NCI-H2029 treated with DMSO at 0.1 percent for 48 hours (cell line): ENCODE results near the gene CSTF2.

Experiments
- DNase-seq: peaks from one replicate; lab custom pipeline; 2025; lab: John Stamatoyannopoulos, UW

The CSTF2 gene

DNA sequence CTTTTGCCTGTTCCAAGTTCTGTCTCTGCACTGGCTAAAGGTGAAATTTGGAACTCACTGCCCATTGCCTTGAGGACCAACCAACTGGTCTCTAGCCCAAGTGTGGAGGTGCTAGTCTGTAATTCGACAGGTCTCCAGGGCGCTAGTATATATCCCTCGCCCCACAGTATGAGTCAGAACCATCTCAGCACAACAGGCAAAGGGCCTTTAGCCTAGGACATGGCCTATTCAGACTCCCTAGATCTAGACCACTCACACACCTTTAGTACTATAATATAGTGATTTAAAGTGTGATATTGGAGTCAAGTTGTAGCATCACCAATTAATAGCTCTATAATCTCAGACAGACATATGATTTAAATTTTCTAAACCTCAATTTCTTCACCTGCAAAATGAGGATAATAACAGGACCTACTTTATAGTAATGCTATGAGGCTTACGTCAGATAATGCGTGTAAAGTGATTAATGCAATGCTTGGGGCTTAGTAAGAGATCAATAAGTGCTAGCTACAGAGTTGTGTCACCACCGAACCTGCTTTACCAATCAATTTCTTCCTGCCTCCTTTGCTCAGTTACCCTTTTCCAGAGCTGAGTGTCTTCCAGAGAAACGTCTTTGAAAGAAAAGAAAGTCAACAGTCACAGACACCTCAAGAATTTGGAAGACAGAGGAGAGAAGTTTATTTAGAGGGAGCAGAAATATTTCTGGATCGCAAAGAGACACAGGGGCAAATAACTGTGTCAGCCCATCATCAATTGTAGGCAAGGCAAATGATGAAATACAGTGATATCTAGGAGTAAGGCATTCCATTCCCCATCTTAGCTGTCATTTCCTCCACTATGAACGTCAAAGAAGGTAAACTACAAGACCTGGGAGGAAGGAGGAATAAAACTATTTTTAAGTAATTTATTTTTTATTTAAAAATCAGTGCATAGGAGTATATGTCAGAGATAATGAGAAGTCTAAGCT is 51.7 kb downstream of the CSTF2 start:
- DNase-seq: no peak

GRCh38 chrX:100874325-100874724 is 54.1 kb downstream of the CSTF2 start, which contains the start of gene NOX1:
Gene NOX1, minus strand, starts transcription at chrX:100874359. Its CDS starts 220 bp downstream, at chrX:100874139.
- no peak for DNase-seq

DNA sequence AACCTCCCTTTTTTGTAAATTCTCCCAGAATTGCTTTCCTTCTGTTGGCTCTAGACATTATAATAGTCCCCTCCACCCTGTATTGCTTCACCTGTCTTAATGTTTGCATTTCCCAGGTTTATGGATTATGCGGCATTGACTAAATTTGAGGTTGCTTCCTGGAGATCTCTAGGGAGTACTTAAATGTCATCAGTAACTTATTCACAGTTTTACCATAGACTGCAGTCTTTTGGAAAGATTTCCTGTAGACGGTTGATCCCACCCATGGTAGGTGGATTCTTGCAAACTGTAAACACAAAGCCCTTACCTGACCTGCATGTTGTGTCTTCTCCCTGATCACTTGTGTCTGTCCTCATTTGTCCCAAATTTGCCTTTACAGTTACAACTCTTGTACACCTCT is 60.2 kb downstream of the CSTF2 start:
- DNase-seq: no peak

- no peak for DNase-seq
Observed at GRCh38 chrX:100883654-100884053, 63.5 kb downstream of the CSTF2 start.
